ENCODE measurements around the gene PLP2.

Gene PLP2

DNA sequence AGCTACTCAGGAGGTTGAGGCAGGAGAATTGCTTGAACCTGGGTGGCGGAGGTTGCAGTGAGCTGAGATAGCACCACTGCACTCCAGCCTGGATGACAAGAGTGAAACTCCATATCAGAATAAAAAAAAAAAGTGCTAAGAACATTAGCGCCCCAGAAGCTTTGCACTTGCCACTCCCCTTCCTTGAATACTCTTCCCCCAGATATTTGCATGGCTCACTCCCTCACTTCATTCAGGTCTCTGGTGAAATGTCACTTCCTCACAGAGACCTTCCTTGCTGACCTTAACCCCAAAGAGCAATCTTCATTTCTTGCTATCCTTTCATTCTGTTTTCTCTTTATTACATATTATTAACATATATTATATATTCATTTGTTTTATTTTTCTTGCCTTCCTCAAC, 50.2 kb downstream of the PLP2 start:
- no peaks in the 10 kb centered on the region for H3K36me3 ChIP-seq (ENCODE audit: control insufficient read depth in 2 of 2, insufficient read depth in 2 of 2, low read length in 2 of 2)
- H3K27me3 ChIP-seq (ENCODE audit: control insufficient read depth in 2 of 2, insufficient read depth in 2 of 2, low read length in 2 of 2) = no peaks in the 10 kb centered on the region
- H3K4me3 ChIP-seq (ENCODE audit: low read length in 2 of 2) = no peak overlapping the region
- no peaks in the 10 kb centered on the region for H3K9me3 ChIP-seq (ENCODE audit: control insufficient read depth in 2 of 2, low read length in 2 of 2)
- no peak overlapping the region for H3K9ac ChIP-seq (ENCODE audit: low read depth in 1 of 2, low read length in 2 of 2)
- no peak overlapping the region for H3K27ac ChIP-seq (ENCODE audit: low read depth in 2 of 2, low read length in 2 of 2)
- H3K4me1 ChIP-seq (ENCODE audit: control insufficient read depth in 2 of 2, insufficient read depth in 2 of 2, low read length in 2 of 2) = no peaks in the 10 kb centered on the region

All from mucosa of rectum (tissue), 2 donors.